Activated CD4-positive, alpha-beta memory T cell treated with anti-CD3 and anti-CD28 coated beads, Interleukin-2, amount 10 ng/mL, durations not matched to agents 7 days and 5 days (primary cell): ENCODE data around the gene ZNF846. TPM values are rescaled to one million over a fixed set of nuclear protein-coding genes. Genes with fewer than 3 reads are reported as not detected.

ENCODE experiments used
- CTCF ChIA-PET: fragments of 350-600 bp; sonication (Branson Sonifier 250); formaldehyde crosslinking; loops from one replicate; lab custom pipeline; 2021; ENCODE audit warnings: antibody characterized with exemption, inconsistent platforms; lab: Charles Lee
- POLR2A ChIA-PET: fragments of 350-600 bp; sonication (Branson Sonifier 250); formaldehyde crosslinking; loops from one replicate; lab custom pipeline; 2021; ENCODE audit warnings: antibody characterized with exemption; lab: Charles Lee
- DNase-seq: peaks from one replicate; pipeline ENCODE4 v3.0.0-alpha.2; 2020
- H3K27ac Mint-ChIP-seq: one replicate; pipeline ENCODE4 v1.8.0; 2021; ENCODE audit warnings: mild to moderate bottlenecking, mixed read lengths
- H3K27me3 Mint-ChIP-seq: one replicate; pipeline ENCODE4 v1.8.0; 2021; ENCODE audit warnings: mixed read lengths
- H3K36me3 Mint-ChIP-seq: one replicate; pipeline ENCODE4 v1.8.0; 2021; ENCODE audit warnings: low read depth, mixed read lengths
- H3K4me1 Mint-ChIP-seq: one replicate; pipeline ENCODE4 v1.8.0; 2021; ENCODE audit warnings: mixed read lengths
- H3K4me3 Mint-ChIP-seq: one replicate; pipeline ENCODE4 v1.8.0; 2021; ENCODE audit warnings: mild to moderate bottlenecking, mixed read lengths
- H3K9me3 Mint-ChIP-seq: one replicate; pipeline ENCODE4 v1.8.0; 2021; ENCODE audit warnings: mixed read lengths
- total RNA-seq, 2 experiments: library from RNA; stranded (reverse); gene quantifications; one replicate each; pipeline ENCODE4 v1.2.3, GENCODE V29; 2021

Gene ZNF846
- total RNA-seq, 2 experiments from 2014 or later, result 6.5 to 6.7 TPM

DNA sequence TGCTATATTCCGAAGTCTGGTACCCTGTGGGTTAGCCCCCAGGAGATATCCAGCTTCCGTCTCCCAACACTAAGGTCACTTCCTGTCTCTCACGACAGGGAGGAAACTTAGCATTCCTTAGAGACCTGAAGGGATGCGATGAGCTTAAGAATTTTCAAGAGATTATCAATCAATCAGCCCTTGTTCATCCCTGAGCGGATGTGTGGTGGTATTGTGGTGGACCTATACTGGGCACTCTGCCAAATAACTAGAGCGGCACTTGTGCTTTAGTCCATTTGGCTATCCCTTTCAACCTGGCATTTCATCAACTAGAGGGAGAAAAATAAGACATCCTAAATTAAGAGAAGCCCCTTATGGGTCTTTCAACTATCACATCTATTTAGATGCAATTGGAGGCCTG, 62.7 kb downstream of the ZNF846 start:
- CTCF ChIA-PET, result no interaction called here
- H3K27me3 Mint-ChIP-seq, result no peaks in the 10 kb centered on the region

DNA sequence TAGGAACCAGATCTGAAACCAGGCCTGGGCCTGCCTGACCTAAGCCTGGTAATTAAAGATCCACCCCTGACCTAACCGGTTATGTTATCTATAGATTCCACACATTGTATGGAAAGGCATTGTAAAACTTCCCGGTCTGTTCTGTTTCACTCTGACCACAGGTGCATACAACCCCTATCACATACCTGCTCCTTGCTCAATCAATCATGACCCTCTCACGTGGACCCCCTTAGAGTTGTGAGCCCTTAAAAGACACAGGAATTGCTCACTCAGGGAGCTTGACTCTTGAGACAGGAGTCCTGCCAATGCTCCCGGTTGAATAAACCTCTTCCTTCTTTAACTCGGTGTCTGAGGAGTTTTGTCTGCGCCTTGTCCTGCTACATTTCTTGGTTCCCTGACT, 66.4 kb downstream of the ZNF846 start:
- CTCF ChIA-PET, result no interaction called here
- Mint-ChIP-seq H3K4me3 (no peak overlapping the region), H3K4me1 (peaks cover 8% of the 10 kb centered on the region), H3K36me3 (no peaks in the 10 kb centered on the region), H3K27me3 (no peaks in the 10 kb centered on the region), H3K9me3 (peaks cover 22% of the 10 kb centered on the region), H3K27ac (no peak overlapping the region)
- no peak for DNase-seq
- POLR2A ChIA-PET, result no interaction called here

More for the DNA sequence above, 62.7 kb downstream of the ZNF846 start:
- no peaks in the 10 kb centered on the region for H3K36me3 Mint-ChIP-seq
- peaks cover 8% of the 10 kb centered on the region for H3K4me1 Mint-ChIP-seq
- no peak overlapping the region for H3K4me3 Mint-ChIP-seq
- H3K9me3 Mint-ChIP-seq, result peaks cover 21% of the 10 kb centered on the region
- no peak overlapping the region for H3K27ac Mint-ChIP-seq
- POLR2A ChIA-PET, result no interaction called here
- no peak for DNase-seq

Other genes starting within 250 kb of the ZNF846 start
- gene ZNF426, start 230.1 kb downstream of the ZNF846 start, total RNA-seq, result 10 to 100 TPM; 15.5 to 16.1 TPM
- gene ZNF121, start 184.2 kb downstream of the ZNF846 start, total RNA-seq, result 10 to 100 TPM; 40.5 to 44.6 TPM
- gene ZNF561, start 147.5 kb downstream of the ZNF846 start, total RNA-seq, result 10 to 100 TPM; 27.0 to 29.0 TPM
- gene ZNF562, start 93.6 kb downstream of the ZNF846 start, total RNA-seq, result 10 to 100 TPM; 18.8 to 22.5 TPM
- gene FBXL12, start 50.3 kb upstream of the ZNF846 start, total RNA-seq, result 10 to 100 TPM; 18.3 to 20.6 TPM
- 100 to 1,000 TPM; 339 to 372 TPM for gene UBL5, start 59.2 kb upstream of the ZNF846 start, total RNA-seq
- gene PIN1, start 66.6 kb upstream of the ZNF846 start, total RNA-seq, result 10 to 100 TPM; 96.0 to 97.0 TPM
- 10 to 100 TPM in 1 of 2 experiments, 1 to 10 TPM in 1; 9.7 to 10.5 TPM for gene OLFM2, start 167.8 kb upstream of the ZNF846 start, total RNA-seq
- 1 to 10 TPM; 1.1 TPM for gene COL5A3, start 241.8 kb upstream of the ZNF846 start, total RNA-seq
- not detected for gene RDH8, start 244.7 kb upstream of the ZNF846 start, total RNA-seq